Measurements from ENCODE around the gene KLK15. TPM values are rescaled to one million over a fixed set of nuclear protein-coding genes. Genes with fewer than 3 reads are reported as not detected.

The KLK15 gene
- total and polyA plus RNA-seq, 2 of the 8 experiments (the other 6 are each of a cell fraction or from before 2014, with no cell fraction given): not detected

DNA sequence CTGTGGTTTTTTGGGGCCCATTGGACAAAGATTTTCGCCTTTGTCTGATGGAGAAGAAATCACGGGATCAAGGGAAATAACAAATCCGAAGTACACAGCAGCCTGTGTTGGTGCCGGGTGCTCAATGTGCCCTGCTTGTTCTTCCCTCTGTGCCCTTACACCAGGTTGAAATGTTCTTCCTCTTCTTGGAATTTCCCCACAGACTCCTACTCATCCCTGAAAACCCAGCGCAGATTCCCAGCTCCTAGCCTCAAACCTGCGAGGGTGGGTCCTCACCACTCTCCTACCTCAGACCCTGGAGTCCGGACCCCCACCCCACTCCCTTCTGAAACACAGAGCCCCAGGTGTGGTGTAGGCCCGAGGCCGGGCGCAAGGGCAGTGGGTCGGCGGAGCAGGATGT, 48.0 kb downstream of the KLK15 start:
- FAIRE-seq (no peak), DNase-seq (ENCODE audit: low read depth in 1 of 2, low spot score in 2 of 2) (no peak)
- Histone ChIP-seq H3K27ac (ENCODE audit: low read depth, low read length) (no peak overlapping the region), H4K91ac (replicated peaks; ENCODE audit: insufficient read length, low read length) (no peak overlapping the region), H3K79me1 (ENCODE audit: low read depth, low read length) (no peaks in the 10 kb centered on the region), H3K9ac (replicated peaks in 1 of 4; ENCODE audit: extremely low read depth in 1 of 4, low read depth in 3 of 4, low read length in 3 of 4) (no peak overlapping the region), H3K18ac (ENCODE audit: extremely low read depth, low read length) (no peak overlapping the region), H3K23ac (ENCODE audit: insufficient read length) (no peak overlapping the region), H4K20me1 (replicated peaks in 1 of 2; ENCODE audit: control insufficient read depth in 1 of 2, insufficient read depth in 2 of 2, low read length in 2 of 2) (peaks cover 1 to 3% of the 10 kb centered on the region in 2 experiments), H3K14ac (ENCODE audit: insufficient read length) (no peak overlapping the region), H2BK120ac (replicated peaks; ENCODE audit: low read depth, low read length) (no peak overlapping the region), H2BK20ac (ENCODE audit: low read length) (no peak overlapping the region), H3K4me3 (ENCODE audit: extremely low read depth in 1 of 4, insufficient read depth in 2 of 4, low read depth in 3 of 4, low read length in 4 of 4) (no peak overlapping the region), H2AFZ (ENCODE audit: low read length) (no peak overlapping the region), H3K4ac (replicated peaks; ENCODE audit: insufficient read length, low read depth, low read length) (no peak overlapping the region), H4K8ac (ENCODE audit: extremely low read depth, insufficient read depth, low read length) (no peak overlapping the region), H3K79me2 (ENCODE audit: control insufficient read depth in 1 of 2, insufficient read depth in 2 of 2, low read length in 2 of 2) (no peaks in the 10 kb centered on the region), H3K4me1 (replicated peaks in 1 of 4; ENCODE audit: control insufficient read depth in 3 of 4, insufficient read depth in 4 of 4, low read length in 3 of 4) (no peaks in the 10 kb centered on the region), H2BK12ac (ENCODE audit: low read depth, low read length) (no peak overlapping the region), H3K56ac (replicated peaks; ENCODE audit: insufficient read length, low read depth, low read length) (no peak overlapping the region), H3K36me3 (ENCODE audit: control insufficient read depth in 2 of 4, insufficient read depth in 4 of 4, low read length in 3 of 4) (no peaks in the 10 kb centered on the region), H3K27me3 (replicated peaks in 1 of 4; ENCODE audit: control insufficient read depth in 3 of 4, extremely low read depth in 1 of 4, insufficient read depth in 3 of 4, low read length in 3 of 4) (peaks cover 0 to 11% (median 5%) of the 10 kb centered on the region in 4 experiments; a peak in 3 of 7 replicates), H4K5ac (ENCODE audit: insufficient read length, low read depth, low read length) (no peak overlapping the region), H3K9me3 (ENCODE audit: insufficient read depth in 2 of 2, low read depth in 1 of 2, low read length in 1 of 2) (no peaks in the 10 kb centered on the region), H3K4me2 (ENCODE audit: insufficient read depth in 1 of 2, low read depth in 2 of 2, low read length in 2 of 2) (no peak overlapping the region), H2BK15ac (ENCODE audit: low read length) (no peak overlapping the region), H3K23me2 (ENCODE audit: low read depth, low read length) (no peaks in the 10 kb centered on the region), H2BK5ac (ENCODE audit: low read depth, low read length) (no peak overlapping the region), H2AK5ac (ENCODE audit: low read depth, low read length) (no peak overlapping the region)
- 83% methylated on average over 12 of the region's 12 CpGs; no CpG with 5 or more reads in 1 of the 2 experiments for WGBS, 2 experiments (ENCODE audit: extremely low coverage in 1 of 2, insufficient coverage in 1 of 2, insufficient read length in 1 of 2, insufficient replicate concordance in 2 of 2, low coverage in 1 of 2, low lambda C conversion rate in 2 of 2, missing lambda C conversion rate in 1 of 2)
- no peak for TF ChIP-seq CBX8 (IDR thresholded peaks at IDR 0.05; ENCODE audit: borderline replicate concordance, low read depth, low read length)
- TF ChIP-seq ASH2L (IDR thresholded peaks at IDR 0.05; ENCODE audit: low read length): no peak
- TF ChIP-seq, protein P1, sequence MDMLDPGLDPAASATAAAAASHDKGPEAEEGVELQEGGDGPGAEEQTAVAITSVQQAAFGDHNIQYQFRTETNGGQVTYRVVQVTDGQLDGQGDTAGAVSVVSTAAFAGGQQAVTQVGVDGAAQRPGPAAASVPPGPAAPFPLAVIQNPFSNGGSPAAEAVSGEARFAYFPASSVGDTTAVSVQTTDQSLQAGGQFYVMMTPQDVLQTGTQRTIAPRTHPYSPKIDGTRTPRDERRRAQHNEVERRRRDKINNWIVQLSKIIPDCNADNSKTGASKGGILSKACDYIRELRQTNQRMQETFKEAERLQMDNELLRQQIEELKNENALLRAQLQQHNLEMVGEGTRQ (IDR thresholded peaks at IDR 0.05; ENCODE audit: low read length): no peak
- TF ChIP-seq, protein P2, sequence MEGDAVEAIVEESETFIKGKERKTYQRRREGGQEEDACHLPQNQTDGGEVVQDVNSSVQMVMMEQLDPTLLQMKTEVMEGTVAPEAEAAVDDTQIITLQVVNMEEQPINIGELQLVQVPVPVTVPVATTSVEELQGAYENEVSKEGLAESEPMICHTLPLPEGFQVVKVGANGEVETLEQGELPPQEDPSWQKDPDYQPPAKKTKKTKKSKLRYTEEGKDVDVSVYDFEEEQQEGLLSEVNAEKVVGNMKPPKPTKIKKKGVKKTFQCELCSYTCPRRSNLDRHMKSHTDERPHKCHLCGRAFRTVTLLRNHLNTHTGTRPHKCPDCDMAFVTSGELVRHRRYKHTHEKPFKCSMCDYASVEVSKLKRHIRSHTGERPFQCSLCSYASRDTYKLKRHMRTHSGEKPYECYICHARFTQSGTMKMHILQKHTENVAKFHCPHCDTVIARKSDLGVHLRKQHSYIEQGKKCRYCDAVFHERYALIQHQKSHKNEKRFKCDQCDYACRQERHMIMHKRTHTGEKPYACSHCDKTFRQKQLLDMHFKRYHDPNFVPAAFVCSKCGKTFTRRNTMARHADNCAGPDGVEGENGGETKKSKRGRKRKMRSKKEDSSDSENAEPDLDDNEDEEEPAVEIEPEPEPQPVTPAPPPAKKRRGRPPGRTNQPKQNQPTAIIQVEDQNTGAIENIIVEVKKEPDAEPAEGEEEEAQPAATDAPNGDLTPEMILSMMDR (IDR thresholded peaks at IDR 0.05; ENCODE audit: control extremely low read depth in 1 of 3, insufficient read depth in 1 of 3, low read depth in 1 of 3, low read length in 3 of 3): no peak
- TF ChIP-seq, protein P3, sequence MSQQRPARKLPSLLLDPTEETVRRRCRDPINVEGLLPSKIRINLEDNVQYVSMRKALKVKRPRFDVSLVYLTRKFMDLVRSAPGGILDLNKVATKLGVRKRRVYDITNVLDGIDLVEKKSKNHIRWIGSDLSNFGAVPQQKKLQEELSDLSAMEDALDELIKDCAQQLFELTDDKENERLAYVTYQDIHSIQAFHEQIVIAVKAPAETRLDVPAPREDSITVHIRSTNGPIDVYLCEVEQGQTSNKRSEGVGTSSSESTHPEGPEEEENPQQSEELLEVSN (IDR thresholded peaks at IDR 0.05): no peak
- TF ChIP-seq TBP (IDR thresholded peaks at IDR 0.05; ENCODE audit: low read depth, low read length): no peak
- ChIA-PET CTCF (ENCODE audit: partially characterized antibody) (interaction anchor here (0.9 to 10.2 kb wide), 6 partner anchors 10 to 120 kb away, joined by 3 to 170 read pairs (median 12); partner anchors contain the start of genes CLEC11A and SHANK1), POLR2A (ENCODE audit: partially characterized antibody) (interaction anchor here (0.8 to 9.7 kb wide), 6 partner anchors 9 to 86 kb away, joined by 3 to 110 read pairs (median 4); partner anchors contain the start of genes ACP4 and CLEC11A)

All from H1 (cell line).